ENCODE data around the gene SHOX. TPM values are rescaled to one million over a fixed set of nuclear protein-coding genes. Genes with fewer than 3 reads are reported as not detected.

SHOX gene
- total RNA-seq, 3 donors from 2014 or later = 0.12 to 0.22 TPM; not detected in 1

GRCh38 chrX:680062-680461, 49.5 kb downstream of the SHOX start:
- intact Hi-C loops (cut with DNase I, micrococcal nuclease) = no loop called here
- ATAC-seq (no peak), DNase-seq (no peak)
- no peak for TF ChIP-seq CTCF (IDR thresholded peaks at IDR 0.05)
- H3K4me1 ChIP-seq (ENCODE audit: low read depth) = no peaks in the 10 kb centered on the region
- H3K9me3 ChIP-seq = no peaks in the 10 kb centered on the region
- H3K36me3 ChIP-seq (ENCODE audit: low read depth) = no peaks in the 10 kb centered on the region
- no peak overlapping the region for H3K4me3 ChIP-seq

- Histone ChIP-seq H3K9me3 (no peaks in the 10 kb centered on the region), H3K4me1 (ENCODE audit: low read depth) (no peaks in the 10 kb centered on the region), H3K4me3 (no peak overlapping the region), H3K36me3 (ENCODE audit: low read depth) (no peaks in the 10 kb centered on the region)
- TF ChIP-seq CTCF (IDR thresholded peaks at IDR 0.05) = no peak
- DNase-seq (no peak), ATAC-seq (no peak)
- intact Hi-C loops (cut with DNase I, micrococcal nuclease) = no loop called here
These were observed 51.4 kb downstream of the SHOX start for GRCh38 chrX:681989-682388.

- H3K4me3 ChIP-seq = no peak overlapping the region
- no peaks in the 10 kb centered on the region for H3K36me3 ChIP-seq (ENCODE audit: low read depth)
- TF ChIP-seq CTCF (IDR thresholded peaks at IDR 0.05) = no peak
- no peak for DNase-seq
- no peak for ATAC-seq
- intact Hi-C loops (cut with DNase I, micrococcal nuclease) = no loop called here
- H3K9me3 ChIP-seq = no peaks in the 10 kb centered on the region
- H3K4me1 ChIP-seq (ENCODE audit: low read depth) = no peaks in the 10 kb centered on the region
These were observed 52.3 kb downstream of the SHOX start for GRCh38 chrX:682892-683291.

GRCh38 chrX:683576-683975, 53.0 kb downstream of the SHOX start:
- intact Hi-C loops (cut with DNase I, micrococcal nuclease) = no loop called here
- ATAC-seq = no peak
- DNase-seq = no peak
- Histone ChIP-seq H3K4me3 (no peak overlapping the region), H3K4me1 (ENCODE audit: low read depth) (no peaks in the 10 kb centered on the region), H3K36me3 (ENCODE audit: low read depth) (no peaks in the 10 kb centered on the region), H3K9me3 (no peaks in the 10 kb centered on the region)
- TF ChIP-seq CTCF (IDR thresholded peaks at IDR 0.05) = no peak

- intact Hi-C loops (cut with DNase I, micrococcal nuclease) = no loop called here
- Histone ChIP-seq H3K4me1 (ENCODE audit: low read depth) (no peaks in the 10 kb centered on the region), H3K36me3 (ENCODE audit: low read depth) (no peaks in the 10 kb centered on the region), H3K4me3 (no peak overlapping the region), H3K9me3 (peaks cover 2% of the 10 kb centered on the region)
- TF ChIP-seq CTCF (IDR thresholded peaks at IDR 0.05) = no peak
- ATAC-seq (no peak), DNase-seq (no peak)
These were observed 54.8 kb downstream of the SHOX start for GRCh38 chrX:685120-686032.
